Left hindlimb (tissue), 1 donor: Measurements from ENCODE around the gene ESYT1.
"Not testable (repeated sequence)": the region's sequence is repeated elsewhere in the genome, so short reads cannot be mapped to it uniquely, and the experiment has no call there.

Experiments used
- DNase-seq: peaks from one replicate; pipeline ENCODE4 v3.0.0-alpha.2; 2018

Gene ESYT1

GRCh38 chr12:56129206-56129941, 1.3 kb downstream of the ESYT1 start:
- peak; percentile 73 for DNase-seq

- no peak for DNase-seq
Observed at GRCh38 chr12:56129942-56130495, 2.0 kb downstream of the ESYT1 start.

GRCh38 chr12:56130876-56131275, 2.8 kb downstream of the ESYT1 start:
- no peak for DNase-seq

GRCh38 chr12:56134897-56135296, 6.8 kb downstream of the ESYT1 start:
- no peak for DNase-seq

- no peak for DNase-seq
Observed at GRCh38 chr12:56137853-56138571, 9.9 kb downstream of the ESYT1 start.

GRCh38 chr12:56141946-56142784, 14.1 kb downstream of the ESYT1 start:
- DNase-seq, result no peak

GRCh38 chr12:56143217-56143616, 15.2 kb downstream of the ESYT1 start:
- no peak for DNase-seq

GRCh38 chr12:56143870-56144269, 15.8 kb downstream of the ESYT1 start:
- DNase-seq, result no peak

- no peak for DNase-seq
Observed at GRCh38 chr12:56145217-56145616, 17.1 kb downstream of the ESYT1 start.

- no peak for DNase-seq
Observed at GRCh38 chr12:56146492-56147460, 18.7 kb downstream of the ESYT1 start.

GRCh38 chr12:56150563-56150962, 22.5 kb downstream of the ESYT1 start:
- no peak for DNase-seq

- DNase-seq, result no peak
Observed at GRCh38 chr12:56151672-56152131, 23.6 kb downstream of the ESYT1 start.

GRCh38 chr12:56152132-56152755, 24.2 kb downstream of the ESYT1 start, which contains the start of gene MYL6B:
Gene MYL6B, plus strand, starts transcription at chr12:56152587. Its CDS starts 1,332 bp downstream, at chr12:56153919.
- peak; percentile 93 for DNase-seq

GRCh38 chr12:56152756-56153677, 24.9 kb downstream of the ESYT1 start:
- DNase-seq, result no peak

- DNase-seq, result no peak
Observed at GRCh38 chr12:56153678-56154065, 25.6 kb downstream of the ESYT1 start.

GRCh38 chr12:56154246-56154771, 26.2 kb downstream of the ESYT1 start:
- DNase-seq, result no peak

GRCh38 chr12:56154818-56155217, 26.8 kb downstream of the ESYT1 start:
- DNase-seq, result no peak

GRCh38 chr12:56155256-56155845, 27.3 kb downstream of the ESYT1 start:
- no peak for DNase-seq

- DNase-seq, result not testable (repeated sequence)
Observed at GRCh38 chr12:56156464-56157200, 28.6 kb downstream of the ESYT1 start.
